Smooth muscle cell (in vitro differentiated cells): ENCODE results near the gene ALOX15. TPM values are rescaled to one million over a fixed set of nuclear protein-coding genes. Genes with fewer than 3 reads are reported as not detected.

Source experiments
- DNase-seq: peaks from one replicate; lab custom pipeline; 2025; ENCODE audit not compliant: unreplicated experiment; lab: John Stamatoyannopoulos, UW
- H2AFZ ChIP-seq: fragments of 200-600 bp; sonication (generic); 2 replicates; pipeline ENCODE4 v1.6.0; 2016; ENCODE audit warnings: antibody characterized with exemption, low read depth, mild to moderate bottlenecking
- H3F3A ChIP-seq: fragments of 200-600 bp; sonication (generic); 2 replicates; pipeline ENCODE4 v1.6.0; 2017; ENCODE audit warnings: antibody characterized with exemption, low read depth
- H3K27ac ChIP-seq: fragments of 200-600 bp; sonication (generic); 2 replicates; pipeline ENCODE4 v1.5.1; 2016; ENCODE audit warnings: low read depth, mild to moderate bottlenecking
- H3K27me3 ChIP-seq: fragments of 200-600 bp; sonication (generic); 2 replicates; pipeline ENCODE4 v1.6.1; 2016; ENCODE audit warnings: low read depth, mild to moderate bottlenecking
- H3K36me3 ChIP-seq: fragments of 200-600 bp; sonication (generic); 2 replicates; pipeline ENCODE4 v1.5.1; 2016; ENCODE audit warnings: low read depth
- H3K4me1 ChIP-seq: fragments of 200-600 bp; sonication (generic); 2 replicates; pipeline ENCODE4 v1.5.1; 2016; ENCODE audit warnings: low read depth
- H3K4me2 ChIP-seq: fragments of 200-600 bp; sonication (generic); 2 replicates; pipeline ENCODE4 v1.6.0; 2016; ENCODE audit warnings: mild to moderate bottlenecking
- H3K4me3 ChIP-seq: fragments of 200-600 bp; sonication (generic); 2 replicates; pipeline ENCODE4 v1.5.1; 2016; ENCODE audit warnings: mild to moderate bottlenecking
- H3K79me2 ChIP-seq: fragments of 200-600 bp; sonication (generic); 2 replicates; pipeline ENCODE4 v1.6.0; 2016; ENCODE audit warnings: low read depth, mild to moderate bottlenecking
- H3K9ac ChIP-seq: fragments of 200-600 bp; sonication (generic); 2 replicates; pipeline ENCODE4 v1.6.0; 2016; ENCODE audit warnings: low read depth
- H3K9me3 ChIP-seq: fragments of 200-600 bp; sonication (generic); replicated peaks from 2 replicates; pipeline ENCODE4 v1.5.1; 2016; ENCODE audit warnings: low read depth
- H4K20me1 ChIP-seq: fragments of 200-600 bp; sonication (generic); 2 replicates; pipeline ENCODE4 v1.6.0; 2016; ENCODE audit warnings: low read depth
- CTCF ChIP-seq: fragments of 200-600 bp; sonication (generic); IDR thresholded peaks from 2 replicates; pipeline ENCODE4 v1.5.1; 2017; ENCODE audit warnings: borderline replicate concordance, mild to moderate bottlenecking, antibody characterized with exemption; ENCODE audit not compliant: insufficient read depth, poor library complexity, severe bottlenecking
- WGBS: methylation state at CpG from one replicate; pipeline ENCODE4 v1.1.7; 2016; ENCODE audit warnings: low lambda C conversion rate; 5-methylcytosine and 5-hydroxymethylcytosine counted together
- polyA plus RNA-seq: library from polyadenylated mRNA; unstranded; fragments of >200 nt; fragmentation: Nextera tagmentation; extraction: Ambion mirVana; gene quantifications from 2 replicates; pipeline ENCODE4 v1.2.1, GENCODE V29; 2016
- total RNA-seq: library from RNA; depleted of rRNA; stranded (reverse); fragments of >200 nt; gene quantifications from 2 replicates; pipeline ENCODE4 v1.2.3, GENCODE V29; 2014

Gene ALOX15
- total and polyA plus RNA-seq, 2 experiments from 2014 or later = 0.32 TPM; not detected in 1

DNA sequence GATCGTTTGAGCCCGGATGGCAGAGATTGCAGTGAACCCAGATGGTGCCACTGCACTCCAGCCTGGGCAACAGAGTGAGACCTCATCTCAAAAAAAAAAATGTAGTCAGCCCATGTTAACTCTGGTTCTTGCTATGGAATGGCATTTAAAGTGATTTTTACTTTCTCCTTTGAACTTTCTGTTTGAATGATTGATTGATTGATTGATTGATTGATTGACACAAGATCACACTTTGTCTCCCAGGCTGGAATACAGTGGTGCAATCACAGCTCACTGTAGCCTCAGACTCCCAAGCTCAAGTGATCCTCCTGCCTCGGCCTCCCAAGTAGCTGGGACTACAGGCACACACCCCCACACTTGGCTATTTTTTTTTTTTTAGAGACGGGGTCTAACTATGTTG, 40.2 kb downstream of the ALOX15 start:
- no peaks in the 10 kb centered on the region for H3K79me2 ChIP-seq
- H3K36me3 ChIP-seq = no peaks in the 10 kb centered on the region
- no peak for TF ChIP-seq CTCF
- H4K20me1 ChIP-seq = no peaks in the 10 kb centered on the region
- peaks cover 38% of the 10 kb centered on the region for H3K4me1 ChIP-seq
- H3K9ac ChIP-seq = no peak overlapping the region
- no peak overlapping the region for H3K4me2 ChIP-seq
- no peak overlapping the region for H3K27ac ChIP-seq
- H3K4me3 ChIP-seq = no peak overlapping the region
- H3F3A ChIP-seq = peaks cover 14% of the 10 kb centered on the region
- no peak overlapping the region for H2AFZ ChIP-seq
- WGBS = 97% methylated on average over 4 of the region's 4 CpGs
- no peaks in the 10 kb centered on the region for H3K27me3 ChIP-seq
- DNase-seq = no peak
- H3K9me3 ChIP-seq = no peaks in the 10 kb centered on the region

DNA sequence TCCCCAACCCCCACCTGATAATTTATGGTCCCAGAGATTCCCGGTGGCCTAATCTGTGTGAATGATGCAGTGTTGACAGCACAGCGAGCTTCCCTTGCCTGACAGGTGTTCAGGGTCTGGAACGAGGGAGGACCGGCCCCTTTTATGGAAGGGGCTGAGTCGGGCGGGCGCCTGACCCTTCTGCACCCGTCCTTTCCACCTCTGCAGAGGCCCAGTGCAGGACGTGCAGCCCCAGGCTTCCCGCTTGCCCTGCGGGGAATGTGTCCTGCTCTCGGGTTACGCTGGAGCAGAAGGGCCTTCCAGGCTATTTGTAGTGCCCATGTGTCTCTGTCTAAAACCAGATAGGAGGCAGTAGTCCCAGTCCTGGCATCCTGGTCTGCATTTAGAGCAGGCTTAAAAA, 40.9 kb downstream of the ALOX15 start:
- H3K9me3 ChIP-seq = no peaks in the 10 kb centered on the region
- no peaks in the 10 kb centered on the region for H3K27me3 ChIP-seq
- H3K4me3 ChIP-seq = no peak overlapping the region
- peak overlapping the region; percentile 50 for H3K27ac ChIP-seq
- peak overlapping the region; percentile 36 for H3K4me2 ChIP-seq
- no peaks in the 10 kb centered on the region for H3K36me3 ChIP-seq
- no peak for DNase-seq
- TF ChIP-seq CTCF = no peak
- no peaks in the 10 kb centered on the region for H4K20me1 ChIP-seq
- peaks cover 38% of the 10 kb centered on the region for H3K4me1 ChIP-seq
- no peak overlapping the region for H3K9ac ChIP-seq
- H3K79me2 ChIP-seq = no peaks in the 10 kb centered on the region
- H3F3A ChIP-seq = peaks cover 14% of the 10 kb centered on the region
- H2AFZ ChIP-seq = no peak overlapping the region
- 36% methylated on average over 13 of the region's 13 CpGs for WGBS

DNA sequence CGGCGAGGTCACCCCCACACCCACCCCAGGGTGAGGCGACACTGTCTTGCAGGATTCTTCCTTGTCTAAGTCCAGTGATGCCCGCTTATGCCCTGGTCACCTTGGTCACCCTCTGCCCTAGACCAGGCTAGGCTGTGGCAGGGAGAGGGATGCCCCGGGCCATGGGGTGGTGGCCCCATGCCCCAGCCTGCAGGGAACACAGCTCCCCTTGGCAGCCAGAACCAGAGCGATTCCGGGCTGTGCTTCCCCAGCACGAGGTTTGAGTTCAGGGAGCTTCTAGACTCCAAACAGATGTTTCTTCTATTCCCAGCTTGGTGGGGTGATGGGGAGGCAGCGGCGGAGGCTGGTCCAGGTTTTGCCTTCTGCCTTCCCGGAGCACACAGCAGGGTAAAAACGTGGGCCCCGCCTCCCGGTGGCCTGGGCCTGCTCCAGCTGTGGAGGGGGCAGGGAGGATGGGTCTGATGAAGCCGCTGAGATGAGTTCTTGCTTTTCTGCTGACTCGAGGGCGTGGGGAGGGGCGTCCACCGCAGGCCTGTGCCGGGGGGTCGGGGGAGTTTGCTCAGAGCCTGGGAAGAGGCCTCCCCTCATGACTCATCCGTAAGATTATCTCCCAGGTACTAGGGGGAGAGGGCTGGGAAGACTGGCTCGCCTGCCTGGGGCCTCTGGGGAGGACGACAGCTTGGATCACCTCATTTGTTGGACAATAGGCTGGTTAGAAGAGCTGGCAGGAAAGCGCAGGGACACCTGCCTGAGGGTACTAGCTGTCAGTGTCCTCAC, 41.8 kb downstream of the ALOX15 start:
- DNase-seq = peak; percentile 40
- Histone ChIP-seq H3K4me3 (no peak overlapping the region), H3K79me2 (no peaks in the 10 kb centered on the region), H3K27me3 (no peaks in the 10 kb centered on the region), H3K4me2 (peak overlapping the region; percentile 36), H3K27ac (peak overlapping the region; percentile 50), H3K9me3 (no peaks in the 10 kb centered on the region), H2AFZ (no peak overlapping the region), H3K4me1 (peaks cover 36% of the 10 kb centered on the region), H3K36me3 (no peaks in the 10 kb centered on the region), H3F3A (peaks cover 14% of the 10 kb centered on the region), H3K9ac (no peak overlapping the region), H4K20me1 (no peaks in the 10 kb centered on the region)
- 27% methylated on average over 23 of the region's 25 CpGs for WGBS
- no peak for TF ChIP-seq CTCF
